GM10266 (cell line): ENCODE results near the gene UNC93A.
"Not testable (repeated sequence)": the region's sequence is repeated elsewhere in the genome, so short reads cannot be mapped to it uniquely, and the experiment has no call there.

Experiments used
- DNase-seq: peaks from one replicate; pipeline ENCODE4 v3.0.0; 2012; ENCODE audit errors: extremely low spot score
- CTCF ChIP-seq: IDR thresholded peaks from 2 replicates; pipeline ENCODE4 v1.5.1; 2012; ENCODE audit warnings: mild to moderate bottlenecking, low read depth; ENCODE audit not compliant: control insufficient read depth, insufficient read depth; ENCODE audit errors: missing control alignments

UNC93A gene

GRCh38 chr6:167290786-167291622 lies at the start of gene UNC93A:
UNC93A (plus strand) TSS chr6:167291315; CDS start chr6:167291490, 175 bp downstream.
- TF ChIP-seq CTCF, result no peak
- no peak for DNase-seq

GRCh38 chr6:167241321-167242134 lies 49.6 kb upstream of the UNC93A start:
- DNase-seq, result not testable (repeated sequence)

- DNase-seq, result not testable (repeated sequence)
These were observed 49.0 kb upstream of the UNC93A start for GRCh38 chr6:167242135-167242506.

GRCh38 chr6:167242511-167243051 lies 48.5 kb upstream of the UNC93A start:
- DNase-seq, result not testable (repeated sequence)

GRCh38 chr6:167244064-167244960 lies 46.8 kb upstream of the UNC93A start:
- no peak for DNase-seq

GRCh38 chr6:167244991-167245390 lies 46.1 kb upstream of the UNC93A start:
- TF ChIP-seq CTCF, result no peak
- no peak for DNase-seq

More at GRCh38 chr6:167244064-167244960, 46.8 kb upstream of the UNC93A start:
- no peak for TF ChIP-seq CTCF

- TF ChIP-seq CTCF, result no peak
- DNase-seq, result no peak
These were observed 45.5 kb upstream of the UNC93A start for GRCh38 chr6:167245591-167245990.

- no peak for TF ChIP-seq CTCF
- DNase-seq, result no peak
These were observed 43.1 kb upstream of the UNC93A start for GRCh38 chr6:167247814-167248595.

GRCh38 chr6:167248878-167249455 lies 42.1 kb upstream of the UNC93A start:
- DNase-seq, result not testable (repeated sequence)
